Neural cell (in vitro differentiated cells): ENCODE measurements around the gene PUM2. TPM values are rescaled to one million over a fixed set of nuclear protein-coding genes. Genes with fewer than 3 reads are reported as not detected.

Experiments
- H2AFZ ChIP-seq: fragments of 200-600, 300-800 bp; sonication (generic), shearing (Covaris generic); 2 replicates; pipeline ENCODE4 v1.6.0; 2014; ENCODE audit warnings: low read depth, mild to moderate bottlenecking, antibody characterized with exemption, low read length, moderate library complexity
- H3F3A ChIP-seq: fragments of 200-600 bp; shearing (Covaris generic); 2 replicates; pipeline ENCODE4 v1.6.1; 2016; ENCODE audit warnings: mild to moderate bottlenecking, moderate library complexity, mixed read lengths, antibody characterized with exemption, low read length; ENCODE audit not compliant: insufficient read depth, poor library complexity, severe bottlenecking
- H3K27ac ChIP-seq: fragments of 200-600, 300-800 bp; sonication (generic), shearing (Covaris generic); 2 replicates; pipeline ENCODE4 v1.5.1; 2014; ENCODE audit warnings: mild to moderate bottlenecking, low read length, moderate library complexity
- H3K27me3 ChIP-seq: fragments of 300-800, 200-600 bp; sonication (generic), shearing (Covaris generic); 2 replicates; pipeline ENCODE4 v1.6.0; 2014; ENCODE audit warnings: mild to moderate bottlenecking, low read depth, low read length, moderate library complexity; ENCODE audit not compliant: insufficient read depth
- H3K36me3 ChIP-seq: fragments of 300-800, 200-600 bp; sonication (generic), shearing (Covaris generic); 2 replicates; pipeline ENCODE4 v1.5.1; 2014; ENCODE audit warnings: mild to moderate bottlenecking, antibody characterized with exemption, low read length, moderate library complexity; ENCODE audit not compliant: insufficient read depth
- H3K4me2 ChIP-seq: fragments of 300-800, 200-600 bp; sonication (generic), shearing (Covaris generic); 2 replicates; pipeline ENCODE4 v1.6.0; 2014; ENCODE audit warnings: mild to moderate bottlenecking, low read length
- H3K4me3 ChIP-seq: fragments of 300-800, 200-600 bp; sonication (generic), shearing (Covaris generic); 2 replicates; pipeline ENCODE4 v1.5.1; 2014; ENCODE audit warnings: mild to moderate bottlenecking, low read length, moderate library complexity
- H3K79me2 ChIP-seq: fragments of 200-600 bp; shearing (Covaris generic); replicated peaks from 2 replicates; pipeline ENCODE4 v1.6.0; 2014; ENCODE audit warnings: mild to moderate bottlenecking, low read length, moderate library complexity; ENCODE audit not compliant: insufficient read depth
- H3K9ac ChIP-seq: fragments of 300-800, 200-600 bp; sonication (generic), shearing (Covaris generic); 2 replicates; pipeline ENCODE4 v1.6.1; 2016; ENCODE audit warnings: mild to moderate bottlenecking, low read length, mixed read lengths
- H3K9me2 ChIP-seq: fragments of 200-600 bp; shearing (Covaris generic); 2 replicates; pipeline ENCODE4 v1.6.1; 2016; ENCODE audit warnings: mild to moderate bottlenecking, low read length, mixed read lengths; ENCODE audit not compliant: insufficient read depth
- H3K9me3 ChIP-seq: fragments of 200-600, 300-800 bp; sonication (generic), shearing (Covaris generic); 2 replicates; pipeline ENCODE4 v1.6.1; 2016; ENCODE audit warnings: mild to moderate bottlenecking, mixed run types, low read length, moderate library complexity, mixed read lengths
- H4K20me1 ChIP-seq: fragments of 200-600 bp; shearing (Covaris generic); 2 replicates; pipeline ENCODE4 v1.6.1; 2016; ENCODE audit warnings: mild to moderate bottlenecking, mixed run types; ENCODE audit not compliant: insufficient read depth
- CTCF ChIP-seq: fragments of 450-650 bp; IDR thresholded peaks from 2 replicates; pipeline ENCODE4 v1.5.1; 2014; ENCODE audit warnings: antibody characterized with exemption, mild to moderate bottlenecking, moderate library complexity; ENCODE audit not compliant: poor library complexity, severe bottlenecking
- EP300 ChIP-seq: fragments of 450-650 bp; conservative IDR thresholded peaks from 2 replicates; pipeline ENCODE4 v1.6.1; 2014; ENCODE audit warnings: antibody characterized with exemption, mild to moderate bottlenecking, moderate library complexity; ENCODE audit not compliant: poor library complexity, severe bottlenecking
- EZH2 ChIP-seq: fragments of 200-600, 300-800 bp; shearing (Covaris generic), sonication (generic); IDR thresholded peaks from 2 replicates; pipeline ENCODE4 v1.6.1; 2014; ENCODE audit warnings: antibody characterized with exemption, low read length, borderline replicate concordance, mild to moderate bottlenecking; ENCODE audit not compliant: insufficient read depth, poor library complexity, severe bottlenecking
- MXI1 ChIP-seq: fragments of 450-650 bp; conservative IDR thresholded peaks from 2 replicates; pipeline ENCODE4 v1.6.1; 2014; ENCODE audit warnings: antibody characterized with exemption, mild to moderate bottlenecking; ENCODE audit not compliant: poor library complexity, severe bottlenecking
- POLR2AphosphoS5 ChIP-seq: IDR thresholded peaks from 2 replicates; pipeline ENCODE4 v1.6.1; 2012
- RAD21 ChIP-seq: fragments of 450-650 bp; conservative IDR thresholded peaks from 2 replicates; pipeline ENCODE4 v1.6.1; 2014; ENCODE audit warnings: antibody characterized with exemption, mild to moderate bottlenecking, moderate library complexity
- REST ChIP-seq: IDR thresholded peaks from 2 replicates; pipeline ENCODE4 v1.6.1; 2012; ENCODE audit warnings: borderline replicate concordance
- SMC3 ChIP-seq: fragments of 450-650 bp; conservative IDR thresholded peaks from 2 replicates; pipeline ENCODE4 v1.6.1; 2014; ENCODE audit warnings: antibody characterized with exemption, mild to moderate bottlenecking, moderate library complexity; ENCODE audit not compliant: poor library complexity
- TAF1 ChIP-seq: IDR thresholded peaks from 2 replicates; pipeline ENCODE4 v1.6.1; 2012; ENCODE audit warnings: low read depth
- polyA plus RNA-seq: library from polyadenylated mRNA; depleted of rRNA; stranded (reverse); fragments of >200 nt; gene quantifications from 2 replicates; pipeline ENCODE4 v1.2.3, GENCODE V29; 2014

PUM2 gene
- polyA plus RNA-seq, 1 donor from 2014 or later: 37.0 TPM

GRCh38 chr2:20217041-20217970 lies 133.3 kb downstream of the PUM2 start:
- Histone ChIP-seq H3K9ac (no peak overlapping the region), H2AFZ (no peak overlapping the region), H3K79me2 (no peaks in the 10 kb centered on the region), H3F3A (no peaks in the 10 kb centered on the region), H3K9me2 (no peaks in the 10 kb centered on the region), H3K27me3 (no peaks in the 10 kb centered on the region), H3K4me2 (no peak overlapping the region), H3K27ac (no peak overlapping the region), H3K36me3 (no peaks in the 10 kb centered on the region), H3K4me3 (no peak overlapping the region), H4K20me1 (no peaks in the 10 kb centered on the region), H3K9me3 (no peaks in the 10 kb centered on the region)
- no peak for TF ChIP-seq EZH2
- no peak for TF ChIP-seq REST
- TF ChIP-seq MXI1: no peak
- no peak for TF ChIP-seq RAD21
- no peak for TF ChIP-seq CTCF
- no peak for TF ChIP-seq EP300
- TF ChIP-seq SMC3: no peak
- no peak for TF ChIP-seq TAF1
- TF ChIP-seq POLR2AphosphoS5: no peak

- Histone ChIP-seq H3K9me3 (no peaks in the 10 kb centered on the region), H3K36me3 (no peaks in the 10 kb centered on the region), H3K27me3 (no peaks in the 10 kb centered on the region), H4K20me1 (no peaks in the 10 kb centered on the region), H3K9me2 (no peaks in the 10 kb centered on the region), H3F3A (no peaks in the 10 kb centered on the region), H3K27ac (no peak overlapping the region), H3K4me3 (no peak overlapping the region), H3K4me2 (no peak overlapping the region), H2AFZ (no peak overlapping the region), H3K79me2 (no peaks in the 10 kb centered on the region), H3K9ac (no peak overlapping the region)
- TF ChIP-seq CTCF: no peak
- TF ChIP-seq MXI1: no peak
- no peak for TF ChIP-seq REST
- TF ChIP-seq EZH2: no peak
- TF ChIP-seq EP300: no peak
- TF ChIP-seq RAD21: no peak
- no peak for TF ChIP-seq TAF1
- no peak for TF ChIP-seq SMC3
- no peak for TF ChIP-seq POLR2AphosphoS5
These were observed 134.3 kb downstream of the PUM2 start for GRCh38 chr2:20216130-20217025.
